SU-DHL-6 (cell line): ENCODE data around the gene ATP10A.

ENCODE experiments used
- EZH2phosphoT487 ChIP-seq: fragments of 200-600 bp; sonication (generic), shearing (Covaris generic); conservative IDR thresholded peaks from 2 replicates; pipeline ENCODE4 v1.6.1; 2018; ENCODE audit warnings: mild to moderate bottlenecking, antibody characterized with exemption, low read length, moderate library complexity, mixed read lengths
- TF ChIP-seq, protein P1 (sequence below): fragments of 200-600 bp; sonication (generic); IDR thresholded peaks from one replicate; pipeline ENCODE4 v1.5.1; 2017; ENCODE audit warnings: antibody characterized with exemption, mild to moderate bottlenecking, low read length, moderate library complexity; ENCODE audit not compliant: insufficient read depth, poor library complexity, severe bottlenecking

DNA sequence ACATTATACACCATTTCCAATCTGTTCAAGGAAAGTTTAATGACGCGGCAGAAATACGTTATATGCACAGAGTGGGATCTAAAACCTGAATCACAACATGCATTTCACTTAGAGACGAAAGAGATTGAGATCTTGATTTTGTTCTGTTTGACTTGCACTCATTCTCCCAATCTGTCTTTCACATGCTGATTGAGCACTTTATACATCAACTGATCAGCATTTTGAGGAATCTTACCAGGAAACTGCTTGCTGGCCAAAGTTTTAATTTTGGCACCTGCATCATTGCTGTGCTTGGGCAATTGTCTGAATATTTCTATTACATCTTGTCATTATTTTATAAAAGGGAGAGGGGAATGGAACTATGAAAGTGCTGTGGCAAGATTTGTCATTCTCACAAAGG, 47.7 kb upstream of the ATP10A start:
- TF ChIP-seq, protein P1, sequence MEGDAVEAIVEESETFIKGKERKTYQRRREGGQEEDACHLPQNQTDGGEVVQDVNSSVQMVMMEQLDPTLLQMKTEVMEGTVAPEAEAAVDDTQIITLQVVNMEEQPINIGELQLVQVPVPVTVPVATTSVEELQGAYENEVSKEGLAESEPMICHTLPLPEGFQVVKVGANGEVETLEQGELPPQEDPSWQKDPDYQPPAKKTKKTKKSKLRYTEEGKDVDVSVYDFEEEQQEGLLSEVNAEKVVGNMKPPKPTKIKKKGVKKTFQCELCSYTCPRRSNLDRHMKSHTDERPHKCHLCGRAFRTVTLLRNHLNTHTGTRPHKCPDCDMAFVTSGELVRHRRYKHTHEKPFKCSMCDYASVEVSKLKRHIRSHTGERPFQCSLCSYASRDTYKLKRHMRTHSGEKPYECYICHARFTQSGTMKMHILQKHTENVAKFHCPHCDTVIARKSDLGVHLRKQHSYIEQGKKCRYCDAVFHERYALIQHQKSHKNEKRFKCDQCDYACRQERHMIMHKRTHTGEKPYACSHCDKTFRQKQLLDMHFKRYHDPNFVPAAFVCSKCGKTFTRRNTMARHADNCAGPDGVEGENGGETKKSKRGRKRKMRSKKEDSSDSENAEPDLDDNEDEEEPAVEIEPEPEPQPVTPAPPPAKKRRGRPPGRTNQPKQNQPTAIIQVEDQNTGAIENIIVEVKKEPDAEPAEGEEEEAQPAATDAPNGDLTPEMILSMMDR = no peak
- TF ChIP-seq EZH2phosphoT487 = no peak
